ENCODE measurements around the gene CT47A7. TPM values are rescaled to one million over a fixed set of nuclear protein-coding genes. Genes with fewer than 3 reads are reported as not detected.
"Not testable (repeated sequence)": the region's sequence is repeated elsewhere in the genome, so short reads cannot be mapped to it uniquely, and the experiment has no call there.

CT47A7 gene
- polyA plus RNA-seq (2014; cell fraction: cytosol; rRNA removed), result not detected in 2 replicates
- polyA plus RNA-seq (2014; cell fraction: nucleus; rRNA removed), result not detected in 2 replicates

GRCh38 chrX:120956500-120956899 is at the start of gene CT47A7:
Gene CT47A7 (minus strand): TSS chrX:120956600. CDS start chrX:120956345, 255 bp downstream.
- DNase-seq (ENCODE audit: low spot score), result not testable (repeated sequence)

DNA sequence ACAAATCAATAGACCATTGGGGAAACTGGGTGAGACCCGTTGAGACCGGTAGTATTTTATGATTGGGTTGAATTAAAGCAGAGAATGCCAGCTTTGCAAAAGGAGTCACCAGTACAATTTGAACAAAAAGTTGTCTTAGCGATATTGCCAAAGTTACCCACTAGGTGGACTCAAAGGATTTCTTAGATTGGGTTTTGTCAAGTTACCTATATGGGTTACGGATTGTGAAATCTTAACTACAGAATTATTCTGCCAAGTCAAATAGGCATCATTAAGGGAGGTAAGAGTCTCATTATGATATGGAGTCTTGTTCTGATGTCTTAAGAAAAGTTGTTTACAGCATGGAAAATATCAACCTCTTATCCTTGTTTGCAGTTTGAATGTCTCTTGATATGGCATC is 44.2 kb upstream of the CT47A7 start:
- DNase-seq (ENCODE audit: low spot score), result no peak

DNA sequence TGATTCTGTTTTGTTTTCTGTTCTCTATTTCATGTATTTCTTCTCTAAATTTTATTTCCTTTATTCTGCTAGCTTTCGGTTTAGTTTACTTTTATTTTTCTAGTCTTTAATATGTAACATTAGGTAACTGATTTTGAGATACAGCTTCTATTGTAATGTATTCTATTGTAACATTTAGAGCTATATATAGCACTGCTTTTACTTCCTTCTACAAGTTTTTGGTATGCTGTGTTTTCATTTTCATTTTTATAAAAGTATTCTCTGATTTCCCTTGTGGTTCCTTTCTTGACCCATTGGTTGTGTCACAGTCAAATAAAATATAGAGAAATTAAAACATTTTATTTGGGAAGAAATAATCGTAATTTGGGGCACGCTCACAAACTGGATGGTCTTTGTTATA is 43.0 kb upstream of the CT47A7 start:
- DNase-seq (ENCODE audit: low spot score), result no peak

DNA sequence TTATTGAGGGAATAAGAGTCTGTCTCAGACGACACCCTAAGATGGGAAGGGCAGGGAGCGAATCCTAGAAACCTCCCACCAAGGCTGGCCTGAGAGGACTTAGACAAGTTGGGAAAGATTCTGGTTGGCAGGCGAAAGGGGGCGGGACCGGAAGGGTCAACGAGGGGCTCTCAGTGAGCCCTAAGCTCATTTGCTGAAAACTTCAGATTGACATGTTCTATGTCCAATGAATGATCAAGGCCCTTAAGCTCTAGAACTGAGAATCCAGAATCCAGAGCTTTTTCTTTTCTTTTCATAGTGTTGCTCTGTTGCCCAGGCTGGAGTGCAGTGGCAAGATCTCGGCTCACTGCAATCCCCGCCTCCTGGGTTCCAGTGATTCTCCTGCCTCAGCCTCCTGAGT is 29.3 kb upstream of the CT47A7 start, which contains the start of gene CT47A1:
Gene CT47A1, minus strand, starts transcription at position 101 of the 400 bp plus-strand sequence. CDS start 231 bp downstream, outside the sequence.
- DNase-seq (ENCODE audit: low spot score), result not testable (repeated sequence)

Small RNA genes lying within 50 kb of the gene (small RNA-seq; reads per million reads assigned to genes)
- 0 reads per million in 2 experiments for gene AL670379.1
- 0 reads per million in 2 experiments for gene AL670379.10
- gene AL670379.11, result 0 reads per million in 2 experiments
- gene AL670379.12, result 0 reads per million in 2 experiments
- gene AL670379.2, result 0 reads per million in 2 experiments
- gene AL670379.3, result 0 reads per million in 2 experiments
- gene AL670379.4, result 0 reads per million in 2 experiments
- 0 reads per million in 2 experiments for gene AL670379.5
- gene AL670379.6, result 0 reads per million in 2 experiments
- 0 reads per million in 2 experiments for gene AL670379.7
- 0 reads per million in 2 experiments for gene AL670379.8
- 0 reads per million in 2 experiments for gene AL670379.9

Measured in SK-N-DZ (cell line).